ENCODE measurements around the gene GRB7.
A peak's percentile ranks its signal among the peaks of the same experiment; 100 is the strongest.
"Not testable (repeated sequence)": the region's sequence is repeated elsewhere in the genome, so short reads cannot be mapped to it uniquely, and the experiment has no call there.

Gene GRB7

DNA sequence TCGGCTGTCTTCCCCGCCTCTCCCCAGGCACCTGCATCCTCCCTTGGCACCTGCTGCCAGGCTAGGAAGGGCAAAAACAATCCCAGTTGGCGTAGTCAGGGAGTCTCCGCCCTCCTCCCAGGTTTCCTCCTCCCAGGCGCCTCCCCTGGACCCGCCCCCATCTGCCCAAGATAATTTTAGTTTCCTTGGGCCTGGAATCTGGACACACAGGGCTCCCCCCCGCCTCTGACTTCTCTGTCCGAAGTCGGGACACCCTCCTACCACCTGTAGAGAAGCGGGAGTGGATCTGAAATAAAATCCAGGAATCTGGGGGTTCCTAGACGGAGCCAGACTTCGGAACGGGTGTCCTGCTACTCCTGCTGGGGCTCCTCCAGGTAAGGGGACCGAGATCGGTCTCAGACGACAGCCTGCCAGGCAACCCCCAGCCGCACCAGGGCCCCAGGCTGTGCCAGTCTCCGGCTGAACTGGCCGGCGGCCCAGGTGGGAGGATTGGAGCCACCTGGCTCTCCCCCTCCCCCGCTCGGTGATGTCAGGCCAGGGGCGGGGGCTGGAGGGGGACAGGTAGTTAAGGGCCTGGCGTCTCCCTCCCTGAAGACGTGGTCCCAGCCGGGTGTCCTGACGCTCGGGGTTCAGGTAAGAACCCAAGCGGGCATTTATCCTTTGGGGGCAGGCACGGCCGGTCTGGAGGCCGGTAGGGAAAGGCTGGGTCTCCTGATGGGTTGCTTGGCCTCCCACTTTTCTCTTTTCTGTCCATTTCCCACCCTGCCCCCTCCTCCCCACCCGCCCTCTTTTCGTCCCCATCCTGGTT is at the start of gene GRB7:
GRB7 (plus strand) TSS at position 179 of the 808 bp plus-strand sequence. CDS start 4,364 bp downstream, outside the sequence.
- H3K27ac Mint-ChIP-seq, result peak within 1 kb of the TSS; percentile 78
- DNase-seq (ENCODE audit: low spot score in 2 of 2) (no peak), ATAC-seq (ENCODE audit: low read depth) (peak; percentile 21)
- H3K4me1 Mint-ChIP-seq, result peaks cover 24% of the 10 kb centered on the region
- H3K27me3 Mint-ChIP-seq, result peaks cover 25% of the 10 kb centered on the region
- peak within 1 kb of the TSS; percentile 88 for H3K4me3 Mint-ChIP-seq
- no peaks in the 10 kb centered on the region for H3K9me3 Mint-ChIP-seq
- peaks cover 2% of the 10 kb centered on the region for H3K36me3 Mint-ChIP-seq

DNA sequence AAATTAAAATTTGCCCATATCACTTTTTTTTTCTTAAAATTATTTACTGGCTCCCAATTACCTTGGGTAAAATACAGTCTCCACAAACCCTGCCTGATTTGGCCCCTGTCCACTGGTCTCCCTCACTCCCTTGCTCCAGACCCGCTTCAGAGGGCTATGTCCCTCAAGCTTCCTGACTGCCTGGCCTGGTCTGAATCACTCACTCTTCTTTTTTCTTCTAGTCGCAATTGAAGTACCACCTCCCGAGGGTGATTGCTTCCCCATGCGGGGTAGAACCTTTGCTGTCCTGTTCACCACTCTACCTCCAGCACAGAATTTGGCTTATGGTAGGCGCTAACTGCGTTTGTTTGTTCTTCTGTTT is 49.3 kb upstream of the GRB7 start:
- DNase-seq (ENCODE audit: low spot score in 2 of 2) (no peak), ATAC-seq (ENCODE audit: low read depth) (no peak)
- Mint-ChIP-seq H3K9me3 (peaks cover 4% of the 10 kb centered on the region), H3K27ac (peak overlapping the region; percentile 95), H3K36me3 (peaks cover 17% of the 10 kb centered on the region), H3K4me3 (peak overlapping the region; percentile 98), H3K27me3 (no peaks in the 10 kb centered on the region), H3K4me1 (peaks cover 19% of the 10 kb centered on the region)

DNA sequence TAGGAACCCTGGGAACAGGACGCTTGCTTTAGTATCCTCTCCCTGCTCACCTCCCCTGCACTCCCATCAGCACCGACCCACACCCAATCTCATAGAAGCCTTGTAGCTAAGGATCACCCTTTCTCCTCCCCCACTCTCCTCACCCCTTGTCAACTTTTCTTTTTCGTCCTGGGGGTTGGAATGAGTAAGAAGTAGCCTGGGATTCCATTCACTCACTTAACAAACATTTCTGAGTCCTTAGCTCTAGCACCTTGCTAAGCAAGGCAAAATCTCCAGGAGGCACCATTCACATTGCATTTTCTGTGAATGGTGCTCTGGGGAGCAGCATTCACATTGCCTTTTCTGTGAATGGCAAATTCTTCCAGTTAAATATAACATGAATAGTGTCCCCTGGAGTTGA is 48.8 kb upstream of the GRB7 start:
- Mint-ChIP-seq H3K4me3 (peak overlapping the region; percentile 98), H3K27me3 (no peaks in the 10 kb centered on the region), H3K36me3 (peaks cover 17% of the 10 kb centered on the region), H3K9me3 (peaks cover 4% of the 10 kb centered on the region), H3K4me1 (peaks cover 19% of the 10 kb centered on the region), H3K27ac (peak overlapping the region; percentile 95)
- no peak for ATAC-seq (ENCODE audit: low read depth)
- no peak for DNase-seq (ENCODE audit: low spot score in 2 of 2)

DNA sequence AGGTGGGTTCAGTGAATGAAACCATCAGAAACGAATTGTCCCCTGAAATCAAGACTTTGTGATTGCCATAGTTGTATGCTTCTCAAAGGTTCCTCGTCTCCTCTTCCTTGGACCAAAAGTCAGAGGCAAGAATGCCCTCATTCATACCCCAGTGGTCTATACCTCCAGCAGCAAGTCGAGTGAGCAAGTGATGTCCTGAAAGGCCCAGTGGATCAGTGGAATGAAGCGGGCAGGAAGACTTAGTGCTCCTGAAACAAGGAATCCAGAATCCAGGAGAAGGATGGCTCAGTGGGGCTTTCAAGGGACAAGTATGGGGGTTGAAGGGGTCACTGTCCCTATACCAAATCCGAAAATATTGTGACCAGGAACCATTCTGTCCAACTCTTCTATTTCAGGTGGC is 43.1 kb upstream of the GRB7 start:
- Mint-ChIP-seq H3K27me3 (peaks cover 9% of the 10 kb centered on the region), H3K9me3 (no peaks in the 10 kb centered on the region), H3K4me1 (peaks cover 1% of the 10 kb centered on the region), H3K36me3 (peaks cover 11% of the 10 kb centered on the region), H3K4me3 (no peak overlapping the region), H3K27ac (no peak overlapping the region)
- ATAC-seq (ENCODE audit: low read depth) (no peak), DNase-seq (ENCODE audit: low spot score in 2 of 2) (no peak)

DNA sequence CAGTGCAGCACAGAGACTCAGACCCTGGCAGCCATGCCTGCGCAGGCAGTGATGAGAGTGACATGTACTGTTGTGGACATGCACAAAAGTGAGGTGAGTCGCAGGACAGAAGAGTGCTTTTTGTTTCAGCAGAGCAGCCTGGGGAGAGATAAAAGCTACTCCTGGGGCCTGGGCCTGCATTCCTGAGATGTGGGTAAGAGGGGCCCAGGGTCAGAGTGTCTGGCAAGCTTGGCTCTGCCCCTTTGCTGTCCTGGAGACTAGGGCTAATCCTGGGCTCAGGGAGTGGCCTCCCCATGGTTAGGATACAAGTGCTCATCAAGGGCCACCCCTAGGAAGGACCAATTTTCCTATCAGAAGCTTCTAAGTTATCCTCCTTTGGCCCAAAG is 42.7 kb upstream of the GRB7 start:
- DNase-seq (ENCODE audit: low spot score in 2 of 2), result no peak
- H3K9me3 Mint-ChIP-seq, result no peaks in the 10 kb centered on the region
- H3K36me3 Mint-ChIP-seq, result peaks cover 13% of the 10 kb centered on the region
- H3K27me3 Mint-ChIP-seq, result peaks cover 12% of the 10 kb centered on the region
- no peak overlapping the region for H3K4me3 Mint-ChIP-seq
- H3K27ac Mint-ChIP-seq, result no peak overlapping the region
- H3K4me1 Mint-ChIP-seq, result peaks cover 4% of the 10 kb centered on the region
- no peak for ATAC-seq (ENCODE audit: low read depth)

DNA sequence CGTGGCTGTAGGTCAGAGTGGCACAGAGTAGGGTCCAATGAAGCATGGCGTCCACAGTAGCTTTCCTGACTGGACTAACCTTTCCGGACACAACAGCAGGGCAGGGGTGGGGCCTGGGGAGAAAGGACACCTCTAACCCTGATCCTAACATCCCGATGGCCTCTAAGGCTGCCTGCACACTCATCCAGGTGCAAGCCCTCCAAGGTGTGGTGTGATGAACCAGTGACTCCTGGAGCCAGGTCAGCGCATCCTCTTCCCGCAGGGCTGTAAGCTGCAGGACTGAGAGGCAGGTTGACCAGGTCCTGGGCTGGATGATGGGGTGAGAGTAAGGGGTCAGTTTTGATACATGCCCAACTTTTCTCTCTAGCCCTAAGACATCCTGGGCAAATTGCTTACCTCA is 41.0 kb upstream of the GRB7 start:
- DNase-seq (ENCODE audit: low spot score in 2 of 2) (no peak), ATAC-seq (ENCODE audit: low read depth) (no peak)
- no peaks in the 10 kb centered on the region for H3K9me3 Mint-ChIP-seq
- no peak overlapping the region for H3K4me3 Mint-ChIP-seq
- no peak overlapping the region for H3K27ac Mint-ChIP-seq
- peaks cover 21% of the 10 kb centered on the region for H3K27me3 Mint-ChIP-seq
- peaks cover 13% of the 10 kb centered on the region for H3K36me3 Mint-ChIP-seq
- H3K4me1 Mint-ChIP-seq, result peaks cover 4% of the 10 kb centered on the region

DNA sequence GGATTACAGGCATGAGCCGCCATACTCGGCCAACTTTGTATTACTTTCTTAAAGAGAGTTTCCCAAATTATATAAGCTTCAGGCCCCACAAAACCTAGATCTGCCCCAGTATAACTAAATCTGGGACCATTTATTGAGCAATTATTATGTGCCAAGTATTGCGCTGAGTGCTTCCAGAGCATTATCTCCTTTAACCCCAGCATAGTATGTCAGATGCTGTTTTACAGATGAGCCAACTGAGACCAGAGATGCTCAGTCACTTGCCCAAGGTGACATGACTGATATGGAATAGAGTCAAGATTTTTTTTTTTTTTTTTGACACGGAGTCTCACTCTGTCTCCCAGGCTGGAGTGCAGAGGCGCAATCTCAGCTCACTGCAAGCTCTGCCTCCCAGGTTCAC is 39.8 kb upstream of the GRB7 start:
- Mint-ChIP-seq H3K4me3 (no peak overlapping the region), H3K36me3 (peaks cover 13% of the 10 kb centered on the region), H3K27ac (no peak overlapping the region), H3K4me1 (peaks cover 4% of the 10 kb centered on the region), H3K9me3 (no peaks in the 10 kb centered on the region), H3K27me3 (peaks cover 22% of the 10 kb centered on the region)
- no peak for DNase-seq (ENCODE audit: low spot score in 2 of 2)
- no peak for ATAC-seq (ENCODE audit: low read depth)

DNA sequence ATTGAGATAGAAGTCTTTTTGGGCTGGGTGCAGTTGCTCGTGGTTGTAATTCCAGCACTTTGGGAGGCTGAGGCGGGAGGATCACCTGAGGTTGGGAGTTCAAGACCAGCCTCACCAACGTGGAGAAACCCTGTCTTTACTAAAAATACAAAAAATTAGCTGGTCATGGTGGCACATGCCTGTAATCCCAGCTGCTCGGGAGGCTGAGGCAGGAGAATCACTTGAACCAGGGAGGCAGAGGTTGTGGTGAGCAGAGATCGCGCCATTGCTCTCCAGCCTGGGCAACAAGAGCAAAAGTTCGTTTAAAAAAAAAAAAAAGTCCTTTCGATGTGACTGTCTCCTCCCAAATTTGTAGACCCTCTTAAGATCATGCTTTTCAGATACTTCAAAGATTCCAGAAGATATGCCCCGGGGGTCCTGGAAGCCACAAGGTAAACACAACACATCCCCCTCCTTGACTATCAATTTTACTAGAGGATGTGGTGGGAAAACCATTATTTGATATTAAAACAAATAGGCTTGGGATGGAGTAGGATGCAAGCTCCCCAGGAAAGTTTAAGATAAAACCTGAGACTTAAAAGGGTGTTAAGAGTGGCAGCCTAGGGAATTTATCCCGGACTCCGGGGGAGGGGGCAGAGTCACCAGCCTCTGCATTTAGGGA is 38.5 kb upstream of the GRB7 start:
- Mint-ChIP-seq H3K27me3 (peaks cover 22% of the 10 kb centered on the region), H3K4me3 (peak overlapping the region; percentile 67)
- not testable (repeated sequence) for H3K36me3 Mint-ChIP-seq; H3K4me1 Mint-ChIP-seq; ATAC-seq (ENCODE audit: low read depth); DNase-seq (ENCODE audit: low spot score in 2 of 2); H3K27ac Mint-ChIP-seq; H3K9me3 Mint-ChIP-seq

DNA sequence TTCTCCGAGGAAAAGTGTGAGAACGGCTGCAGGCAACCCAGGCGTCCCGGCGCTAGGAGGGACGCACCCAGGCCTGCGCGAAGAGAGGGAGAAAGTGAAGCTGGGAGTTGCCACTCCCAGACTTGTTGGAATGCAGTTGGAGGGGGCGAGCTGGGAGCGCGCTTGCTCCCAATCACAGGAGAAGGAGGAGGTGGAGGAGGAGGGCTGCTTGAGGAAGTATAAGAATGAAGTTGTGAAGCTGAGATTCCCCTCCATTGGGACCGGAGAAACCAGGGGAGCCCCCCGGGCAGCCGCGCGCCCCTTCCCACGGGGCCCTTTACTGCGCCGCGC is 38.0 kb upstream of the GRB7 start, which contains the start of gene ERBB2:
ERBB2 (plus strand) TSS at position 247 of the 330 bp plus-strand sequence. CDS start 175 bp downstream, outside the sequence.
- peak within 1 kb of the TSS; percentile 67 for H3K4me3 Mint-ChIP-seq

DNA sequence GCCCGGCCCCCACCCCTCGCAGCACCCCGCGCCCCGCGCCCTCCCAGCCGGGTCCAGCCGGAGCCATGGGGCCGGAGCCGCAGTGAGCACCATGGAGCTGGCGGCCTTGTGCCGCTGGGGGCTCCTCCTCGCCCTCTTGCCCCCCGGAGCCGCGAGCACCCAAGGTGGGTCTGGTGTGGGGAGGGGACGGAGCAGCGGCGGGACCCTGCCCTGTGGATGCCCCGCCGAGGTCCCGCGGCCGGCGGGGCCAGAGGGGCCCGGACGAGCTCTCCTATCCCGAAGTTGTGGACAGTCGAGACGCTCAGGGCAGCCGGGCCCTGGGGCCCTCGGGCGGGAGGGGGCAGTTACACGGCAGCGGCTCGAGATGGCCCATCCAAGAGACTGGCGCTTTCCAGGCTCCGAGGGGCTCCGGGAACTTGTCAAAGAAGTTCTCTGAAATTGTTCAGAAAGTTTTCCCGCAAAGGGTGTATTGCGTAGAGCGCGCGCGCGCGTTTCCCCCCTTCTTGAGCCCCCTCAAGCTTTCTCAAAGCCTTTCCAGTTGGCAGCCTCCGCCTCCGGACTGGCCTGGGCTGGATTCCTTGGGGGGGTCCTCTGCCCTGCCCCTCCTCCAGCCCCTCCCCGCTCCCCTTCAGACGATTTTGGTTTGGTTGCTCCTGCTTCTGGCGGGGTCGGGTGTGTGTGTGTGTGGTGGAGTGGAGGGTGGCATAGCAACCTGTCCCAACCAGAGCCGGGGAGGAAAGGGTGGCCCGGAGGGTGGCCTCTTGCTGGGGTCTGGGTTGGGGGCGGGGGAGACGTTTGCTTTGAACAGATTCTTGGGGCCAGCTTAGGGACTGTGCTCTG is 37.4 kb upstream of the GRB7 start:
- no peak for DNase-seq (ENCODE audit: low spot score in 2 of 2)
- no peak for ATAC-seq (ENCODE audit: low read depth)

More for the DNA sequence above, 38.0 kb upstream of the GRB7 start, which contains the start of gene ERBB2:
- no peak within 1 kb of the TSS for H3K27ac Mint-ChIP-seq
- no peaks in the 10 kb centered on the region for H3K9me3 Mint-ChIP-seq
- H3K36me3 Mint-ChIP-seq, result peaks cover 5% of the 10 kb centered on the region
- ATAC-seq (ENCODE audit: low read depth) (no peak), DNase-seq (ENCODE audit: low spot score in 2 of 2) (no peak)
- H3K4me1 Mint-ChIP-seq, result peaks cover 9% of the 10 kb centered on the region
- peaks cover 22% of the 10 kb centered on the region for H3K27me3 Mint-ChIP-seq

DNA sequence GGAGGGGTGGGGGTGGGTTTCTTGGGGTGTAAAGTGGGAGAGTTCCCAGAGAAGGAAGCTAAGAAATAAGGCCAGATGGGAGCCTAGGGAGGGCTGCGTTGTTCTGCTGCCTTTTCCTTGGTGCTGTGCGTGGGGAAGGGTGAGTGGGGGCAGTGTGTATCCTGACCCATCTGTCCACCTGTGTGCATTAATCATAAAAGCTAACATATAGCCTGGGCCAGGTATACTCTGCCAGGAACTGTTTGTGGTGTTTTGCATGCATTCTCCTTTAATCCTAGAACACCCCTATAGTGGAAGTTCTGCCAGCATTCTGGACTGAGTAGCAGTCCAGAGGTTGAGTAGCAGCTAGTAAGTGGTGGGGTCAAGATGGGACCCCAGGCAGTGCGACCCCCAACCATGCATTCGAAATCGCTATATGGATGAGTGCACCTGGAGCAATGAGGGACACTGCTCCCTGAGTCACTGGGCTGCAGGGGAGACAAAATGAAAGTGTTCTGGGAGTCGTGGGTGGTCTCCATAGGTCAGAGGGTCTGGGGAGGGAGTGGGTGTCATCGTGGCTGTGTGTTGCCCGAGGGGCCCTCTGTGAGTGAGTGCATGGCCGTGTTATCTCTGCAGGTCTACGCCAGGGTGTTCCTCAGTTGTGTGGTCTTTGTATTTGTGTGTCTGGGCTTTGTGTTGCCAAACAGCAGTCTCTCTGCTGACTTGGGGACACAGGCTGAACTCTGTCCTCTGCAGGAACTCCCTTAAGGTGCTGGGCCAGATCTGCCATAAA is 36.5 kb upstream of the GRB7 start:
- ATAC-seq (ENCODE audit: low read depth) (no peak), DNase-seq (ENCODE audit: low spot score in 2 of 2) (no peak)
- Mint-ChIP-seq H3K27ac (no peak overlapping the region), H3K4me3 (peak overlapping the region; percentile 8), H3K27me3 (peaks cover 22% of the 10 kb centered on the region), H3K9me3 (no peaks in the 10 kb centered on the region), H3K4me1 (peaks cover 9% of the 10 kb centered on the region), H3K36me3 (peaks cover 2% of the 10 kb centered on the region)

More for the DNA sequence above, 37.4 kb upstream of the GRB7 start:
- Mint-ChIP-seq H3K36me3 (peaks cover 5% of the 10 kb centered on the region), H3K27me3 (peaks cover 22% of the 10 kb centered on the region), H3K9me3 (no peaks in the 10 kb centered on the region), H3K4me3 (peak overlapping the region; percentile 8), H3K4me1 (peaks cover 9% of the 10 kb centered on the region), H3K27ac (no peak overlapping the region)

DNA sequence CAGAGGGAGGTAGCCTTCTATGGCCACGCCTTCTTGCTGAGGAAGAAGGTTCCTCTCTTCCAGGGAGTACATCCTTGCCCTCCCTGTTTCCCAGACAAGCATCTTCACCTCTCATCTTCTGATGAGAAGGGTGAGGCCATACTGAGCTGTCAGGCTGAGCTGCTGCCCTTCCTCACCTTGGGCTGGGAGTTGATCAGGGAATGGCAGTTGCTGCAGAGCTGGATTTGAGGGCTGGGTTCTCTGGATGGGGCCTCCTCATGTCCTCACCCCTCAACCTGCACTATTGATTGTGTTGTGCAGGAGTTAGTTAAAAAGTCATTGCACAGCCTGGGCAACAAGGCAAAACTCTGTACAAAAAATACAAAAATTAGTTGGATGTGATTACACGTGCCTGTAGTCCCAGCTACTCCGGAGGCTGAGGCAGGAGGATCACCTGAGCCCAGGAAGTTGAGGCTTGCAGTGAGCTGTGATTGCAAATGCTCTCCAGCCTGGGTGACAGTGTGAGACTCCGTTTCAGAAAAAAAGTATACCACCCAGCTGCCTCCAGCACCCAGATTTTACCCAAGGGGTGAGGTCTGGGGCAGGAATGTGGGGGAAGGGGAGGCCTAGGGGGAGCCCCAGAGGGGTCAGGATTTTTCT is 35.8 kb upstream of the GRB7 start:
- Mint-ChIP-seq H3K27me3 (peaks cover 20% of the 10 kb centered on the region), H3K9me3 (no peaks in the 10 kb centered on the region), H3K27ac (no peak overlapping the region)

More for the DNA sequence above, 35.8 kb upstream of the GRB7 start:
- peaks cover 2% of the 10 kb centered on the region for H3K36me3 Mint-ChIP-seq
- peaks cover 9% of the 10 kb centered on the region for H3K4me1 Mint-ChIP-seq
- H3K4me3 Mint-ChIP-seq, result no peak overlapping the region
- DNase-seq (ENCODE audit: low spot score in 2 of 2) (no peak), ATAC-seq (ENCODE audit: low read depth) (no peak)
